Lower lobe of right lung (tissue), 2 donors: Measurements from ENCODE around the gene NAV2. TPM values are rescaled to one million over a fixed set of nuclear protein-coding genes. Genes with fewer than 3 reads are reported as not detected.

Experiments used
- ATAC-seq, 2 donors: fragments of 200-7000 bp; cut with Tn5 transposase; one replicate each; pipeline ENCODE4 v1.9.1; 2020 to 2022; ENCODE audit warnings: mild to moderate bottlenecking in 2 of 2, moderate library complexity in 2 of 2
- DNase-seq: peaks from one replicate; pipeline ENCODE4 v3.0.0-alpha.2; 2020
- H3K27ac ChIP-seq: fragments of 200-600 bp; one replicate; pipeline ENCODE4 v1.8.0; 2022
- H3K27me3 ChIP-seq: fragments of 200-600 bp; one replicate; pipeline ENCODE4 v1.8.0; 2022; ENCODE audit warnings: low read depth
- H3K36me3 ChIP-seq: fragments of 200-600 bp; one replicate; pipeline ENCODE4 v1.8.0; 2022; ENCODE audit warnings: mild to moderate bottlenecking
- H3K4me1 ChIP-seq: fragments of 200-600 bp; one replicate; pipeline ENCODE4 v1.8.0; 2022
- H3K4me3 ChIP-seq: fragments of 200-600 bp; one replicate; pipeline ENCODE4 v1.8.0; 2022; ENCODE audit warnings: mild to moderate bottlenecking
- H3K9me3 ChIP-seq: fragments of 200-600 bp; one replicate; pipeline ENCODE4 v1.8.0; 2022
- CTCF ChIP-seq: fragments of 200-600 bp; IDR thresholded peaks from one replicate; pipeline ENCODE4 v1.8.0; 2022; ENCODE audit warnings: antibody characterized with exemption, mild to moderate bottlenecking
- intact Hi-C: fragments of 100-400 bp; cut with DNase I; formaldehyde crosslinking; loops from one replicate; pipeline ENCODE4 v1.11.0; 2022
- total RNA-seq: library from RNA; stranded (reverse); fragmentation: NEBNext Ultra II Directional; extraction: Animal tissue kit (Norgen Biotek cat#: 25700); gene quantifications from one replicate; pipeline ENCODE4 v1.2.1, GENCODE V29; 2021
- donor health status: DM: no; HTN: yes; CAD: no; lungs with severe emphysema.

The NAV2 gene
- total RNA-seq, 1 donor from 2014 or later, result 36.9 TPM

GRCh38 chr11:20017320-20017719 is 304.7 kb downstream of the NAV2 start:
- ATAC-seq (no peak), DNase-seq (no peak)
- H3K4me3 ChIP-seq, result no peak overlapping the region
- H3K36me3 ChIP-seq, result no peaks in the 10 kb centered on the region
- no peak overlapping the region for H3K27ac ChIP-seq
- no peaks in the 10 kb centered on the region for H3K4me1 ChIP-seq
- intact Hi-C loops, result no loop called here
- TF ChIP-seq CTCF, result no peak
- H3K9me3 ChIP-seq, result no peaks in the 10 kb centered on the region
- no peaks in the 10 kb centered on the region for H3K27me3 ChIP-seq

GRCh38 chr11:20020198-20020597 is 307.6 kb downstream of the NAV2 start:
- H3K36me3 ChIP-seq, result no peaks in the 10 kb centered on the region
- no peaks in the 10 kb centered on the region for H3K9me3 ChIP-seq
- intact Hi-C loops, result no loop called here
- no peaks in the 10 kb centered on the region for H3K4me1 ChIP-seq
- DNase-seq, result no peak
- H3K4me3 ChIP-seq, result no peak overlapping the region
- TF ChIP-seq CTCF, result no peak
- no peak overlapping the region for H3K27ac ChIP-seq
- no peak for ATAC-seq
- H3K27me3 ChIP-seq, result no peaks in the 10 kb centered on the region

GRCh38 chr11:20020716-20021115 is 308.1 kb downstream of the NAV2 start:
- no peak overlapping the region for H3K4me3 ChIP-seq
- no peak for TF ChIP-seq CTCF
- ATAC-seq (no peak), DNase-seq (no peak)
- intact Hi-C loops, result no loop called here
- H3K4me1 ChIP-seq, result no peaks in the 10 kb centered on the region
- H3K9me3 ChIP-seq, result no peaks in the 10 kb centered on the region
- no peaks in the 10 kb centered on the region for H3K36me3 ChIP-seq
- H3K27ac ChIP-seq, result no peak overlapping the region
- H3K27me3 ChIP-seq, result no peaks in the 10 kb centered on the region

GRCh38 chr11:20021212-20021611 is 308.6 kb downstream of the NAV2 start:
- no peaks in the 10 kb centered on the region for H3K36me3 ChIP-seq
- H3K9me3 ChIP-seq, result no peaks in the 10 kb centered on the region
- H3K4me3 ChIP-seq, result no peak overlapping the region
- intact Hi-C loops, result no loop called here
- DNase-seq, result no peak
- H3K27me3 ChIP-seq, result no peaks in the 10 kb centered on the region
- no peak for ATAC-seq
- no peak for TF ChIP-seq CTCF
- H3K27ac ChIP-seq, result no peak overlapping the region
- H3K4me1 ChIP-seq, result no peaks in the 10 kb centered on the region

- DNase-seq (no peak), ATAC-seq (no peak)
- no peaks in the 10 kb centered on the region for H3K36me3 ChIP-seq
- H3K4me1 ChIP-seq, result no peaks in the 10 kb centered on the region
- H3K27me3 ChIP-seq, result no peaks in the 10 kb centered on the region
- H3K4me3 ChIP-seq, result no peak overlapping the region
- intact Hi-C loops, result no loop called here
- no peak for TF ChIP-seq CTCF
- H3K9me3 ChIP-seq, result no peaks in the 10 kb centered on the region
- no peak overlapping the region for H3K27ac ChIP-seq
Observed at GRCh38 chr11:20021771-20022362, 309.2 kb downstream of the NAV2 start.
